Measurements from ENCODE around the gene RMRP.

Gene RMRP

DNA sequence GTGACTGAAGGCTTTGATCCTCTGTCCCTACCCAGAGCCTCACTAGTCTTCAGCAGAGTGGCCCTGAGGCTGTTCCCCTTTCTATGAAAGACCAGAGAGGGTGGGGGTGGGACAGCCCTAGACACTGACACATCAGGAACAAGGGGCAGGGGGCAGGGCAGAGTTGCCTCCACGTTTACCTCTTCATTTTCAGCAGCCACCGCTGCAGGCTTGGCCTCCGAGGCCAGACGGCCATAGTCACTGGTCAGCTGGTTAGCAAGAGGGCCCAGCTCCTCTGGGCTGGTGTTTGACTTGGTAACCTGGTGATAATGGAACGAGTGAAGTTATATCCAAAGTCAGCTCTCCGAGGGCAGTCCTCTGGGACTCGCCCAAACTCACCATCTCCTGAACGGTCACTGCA is 47.6 kb upstream of the RMRP start:
- Histone ChIP-seq H3K27ac (ENCODE audit: low read depth, low read length, poor library complexity, severe bottlenecking) (no peak overlapping the region), H3K79me2 (ENCODE audit: insufficient read depth, low read length) (no peaks in the 10 kb centered on the region)

GRCh38 chr9:35703906-35704672 is 46.3 kb upstream of the RMRP start:
- no peak for TF ChIP-seq CTCF (IDR thresholded peaks at IDR 0.05; ENCODE audit: low read length)
- no peak for TF ChIP-seq EZH2 (IDR thresholded peaks at IDR 0.05; ENCODE audit: borderline replicate concordance, low read length)
- H3K79me2 ChIP-seq (ENCODE audit: insufficient read depth, low read length), result no peaks in the 10 kb centered on the region
- no peak overlapping the region for H3K4me2 ChIP-seq (ENCODE audit: low read length)
- no peaks in the 10 kb centered on the region for H4K20me1 ChIP-seq (ENCODE audit: insufficient read depth, low read length)
- H3F3A ChIP-seq (ENCODE audit: insufficient read depth, low read length), result no peaks in the 10 kb centered on the region
- H3K27me3 ChIP-seq (ENCODE audit: insufficient read depth, low read length), result no peaks in the 10 kb centered on the region
- H3K4me1 ChIP-seq (ENCODE audit: insufficient read depth, low read length, severe bottlenecking), result no peaks in the 10 kb centered on the region
- H2AFZ ChIP-seq (ENCODE audit: low read length), result no peak overlapping the region
- no peak overlapping the region for H3K27ac ChIP-seq (ENCODE audit: low read depth, low read length, poor library complexity, severe bottlenecking)
- H3K4me3 ChIP-seq (ENCODE audit: low read depth, low read length, poor library complexity, severe bottlenecking), result no peak overlapping the region
- H3K36me3 ChIP-seq (ENCODE audit: insufficient read depth, low read length), result peaks cover 99% of the 10 kb centered on the region
- H3K9me3 ChIP-seq (ENCODE audit: low read length), result no peaks in the 10 kb centered on the region
- H3K9ac ChIP-seq (ENCODE audit: low read length), result no peak overlapping the region
- H3K9me2 ChIP-seq (ENCODE audit: low read depth, low read length), result no peaks in the 10 kb centered on the region

More for the DNA sequence above, 47.6 kb upstream of the RMRP start:
- no peaks in the 10 kb centered on the region for H3K9me3 ChIP-seq (ENCODE audit: low read length)
- H3K27me3 ChIP-seq (ENCODE audit: insufficient read depth, low read length), result no peaks in the 10 kb centered on the region
- H3K9me2 ChIP-seq (ENCODE audit: low read depth, low read length), result no peaks in the 10 kb centered on the region
- no peak overlapping the region for H2AFZ ChIP-seq (ENCODE audit: low read length)
- no peak overlapping the region for H3K4me2 ChIP-seq (ENCODE audit: low read length)
- no peaks in the 10 kb centered on the region for H3K4me1 ChIP-seq (ENCODE audit: insufficient read depth, low read length, severe bottlenecking)
- no peaks in the 10 kb centered on the region for H3F3A ChIP-seq (ENCODE audit: insufficient read depth, low read length)
- H3K4me3 ChIP-seq (ENCODE audit: low read depth, low read length, poor library complexity, severe bottlenecking), result no peak overlapping the region
- H3K36me3 ChIP-seq (ENCODE audit: insufficient read depth, low read length), result peaks cover 93% of the 10 kb centered on the region
- H3K9ac ChIP-seq (ENCODE audit: low read length), result no peak overlapping the region
- TF ChIP-seq CTCF (IDR thresholded peaks at IDR 0.05; ENCODE audit: low read length) (no peak), EZH2 (IDR thresholded peaks at IDR 0.05; ENCODE audit: borderline replicate concordance, low read length) (no peak)
- no peaks in the 10 kb centered on the region for H4K20me1 ChIP-seq (ENCODE audit: insufficient read depth, low read length)

DNA sequence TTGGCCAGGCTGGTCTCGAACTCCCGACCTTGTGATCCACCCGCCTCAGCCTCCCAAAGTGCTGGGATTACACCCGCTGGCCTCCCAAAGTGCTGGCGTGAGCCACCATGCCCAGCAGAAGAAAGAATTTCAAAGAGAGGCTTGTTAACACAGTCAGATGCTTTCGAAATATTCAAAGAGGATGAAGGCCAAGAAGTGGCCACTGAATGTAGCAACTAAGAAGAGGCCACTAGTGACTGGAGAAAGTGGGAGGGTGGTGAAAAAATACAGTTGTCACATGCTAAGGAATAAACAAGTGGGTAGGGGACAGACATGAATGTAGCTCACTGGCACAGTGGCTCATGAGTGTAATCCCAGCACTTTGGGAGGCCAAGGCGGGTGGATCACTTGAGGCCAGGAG is 44.9 kb upstream of the RMRP start:
- Histone ChIP-seq H3K4me2 (ENCODE audit: low read length) (no peak overlapping the region), H4K20me1 (ENCODE audit: insufficient read depth, low read length) (no peaks in the 10 kb centered on the region), H3K9ac (ENCODE audit: low read length) (no peak overlapping the region), H3K4me3 (ENCODE audit: low read depth, low read length, poor library complexity, severe bottlenecking) (no peak overlapping the region), H3K79me2 (ENCODE audit: insufficient read depth, low read length) (no peaks in the 10 kb centered on the region), H3K9me3 (ENCODE audit: low read length) (no peaks in the 10 kb centered on the region), H2AFZ (ENCODE audit: low read length) (no peak overlapping the region), H3K27ac (ENCODE audit: low read depth, low read length, poor library complexity, severe bottlenecking) (no peak overlapping the region), H3K9me2 (ENCODE audit: low read depth, low read length) (no peaks in the 10 kb centered on the region), H3K36me3 (ENCODE audit: insufficient read depth, low read length) (peaks cover 99% of the 10 kb centered on the region), H3F3A (ENCODE audit: insufficient read depth, low read length) (no peaks in the 10 kb centered on the region), H3K27me3 (ENCODE audit: insufficient read depth, low read length) (no peaks in the 10 kb centered on the region), H3K4me1 (ENCODE audit: insufficient read depth, low read length, severe bottlenecking) (no peaks in the 10 kb centered on the region)
- TF ChIP-seq EZH2 (IDR thresholded peaks at IDR 0.05; ENCODE audit: borderline replicate concordance, low read length), result no peak
- TF ChIP-seq CTCF (IDR thresholded peaks at IDR 0.05; ENCODE audit: low read length), result no peak

Measured in OCI-LY1 (cell line).